GM18858 (cell line): ENCODE results near the gene SMIM8.
A peak's percentile ranks its signal among the peaks of the same experiment; 100 is the strongest.
"Not testable (repeated sequence)": the region's sequence is repeated elsewhere in the genome, so short reads cannot be mapped to it uniquely, and the experiment has no call there.

ENCODE experiments used
- ATAC-seq: cut with Tn5 transposase; IDR thresholded peaks from one replicate; pipeline ENCODE4 v1.9.1; 2021; ENCODE audit not compliant: unreplicated experiment

SMIM8 gene

GRCh38 chr6:87322304-87323212 is at the start of gene SMIM8:
TSS of gene SMIM8 (plus strand) at chr6:87322588. CDS start at chr6:87337032, 14,444 bp downstream.
- peak; percentile 100 for ATAC-seq

- ATAC-seq: no peak
Measured at GRCh38 chr6:87274660-87275274, 47.6 kb upstream of the SMIM8 start.

- ATAC-seq: no peak
Measured at GRCh38 chr6:87276624-87277023, 45.8 kb upstream of the SMIM8 start.

DNA sequence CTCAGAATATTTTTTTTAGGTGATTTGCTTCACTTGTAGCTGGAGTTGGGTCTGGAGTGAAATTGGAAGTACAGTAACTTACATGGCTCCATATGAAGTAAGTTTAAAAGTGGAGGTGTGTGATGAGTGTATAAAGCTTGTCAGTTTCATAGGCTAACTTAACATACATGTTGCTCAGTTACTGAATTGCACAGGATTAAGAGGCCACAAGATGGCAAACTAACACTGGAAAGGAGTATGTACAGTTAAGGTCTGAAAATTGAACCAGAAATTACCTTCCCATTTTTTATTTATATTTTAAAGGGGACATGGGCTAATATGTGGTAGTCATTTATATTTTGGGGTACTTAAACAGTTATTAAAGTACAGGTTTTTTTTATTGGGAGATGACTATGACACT is 45.3 kb upstream of the SMIM8 start:
- ATAC-seq: no peak

DNA sequence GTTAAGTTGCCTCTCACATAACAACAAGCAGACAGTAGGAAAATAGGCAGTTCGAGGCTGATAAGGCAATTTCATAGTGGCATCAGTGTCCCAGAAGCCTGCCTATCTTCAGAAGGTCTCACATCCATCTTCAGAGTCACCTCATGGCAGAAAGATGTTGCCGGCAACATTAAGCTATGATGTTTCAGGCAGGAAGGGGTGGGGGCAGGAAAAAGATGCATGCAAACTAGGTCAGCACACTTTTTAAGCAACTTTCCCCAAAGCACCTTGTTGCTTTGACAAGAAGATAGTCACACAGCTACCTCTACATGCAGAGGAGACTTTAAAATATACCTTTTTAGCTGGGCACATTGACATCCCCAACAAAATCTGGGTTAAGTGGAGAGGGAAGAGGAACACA is 43.2 kb upstream of the SMIM8 start:
- no peak for ATAC-seq

GRCh38 chr6:87281426-87281825 is 41.0 kb upstream of the SMIM8 start:
- ATAC-seq: no peak

GRCh38 chr6:87282743-87283142 is 39.6 kb upstream of the SMIM8 start:
- no peak for ATAC-seq

GRCh38 chr6:87283461-87283860 is 38.9 kb upstream of the SMIM8 start:
- ATAC-seq: no peak

- no peak for ATAC-seq
Measured at GRCh38 chr6:87287251-87287650, 35.1 kb upstream of the SMIM8 start.

DNA sequence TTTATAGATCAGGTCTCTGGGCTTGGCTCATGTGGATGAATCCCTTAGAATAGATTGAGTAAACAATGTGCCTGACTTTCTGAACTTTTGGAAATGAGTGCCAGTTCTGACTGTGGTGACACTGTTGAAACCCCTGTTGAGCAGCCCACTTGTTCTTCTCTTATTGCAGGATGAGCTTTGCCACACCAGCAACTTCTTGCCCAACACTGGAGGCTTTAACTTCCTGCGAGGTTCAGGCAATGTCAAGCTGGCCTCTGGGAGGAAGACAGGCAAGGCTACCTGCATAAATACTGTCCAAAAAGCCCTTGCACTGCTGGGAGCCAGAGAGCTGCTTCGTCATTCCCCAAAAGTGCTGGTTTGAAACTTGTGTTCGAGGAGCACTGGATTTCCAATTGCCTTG is 32.8 kb upstream of the SMIM8 start:
- no peak for ATAC-seq

DNA sequence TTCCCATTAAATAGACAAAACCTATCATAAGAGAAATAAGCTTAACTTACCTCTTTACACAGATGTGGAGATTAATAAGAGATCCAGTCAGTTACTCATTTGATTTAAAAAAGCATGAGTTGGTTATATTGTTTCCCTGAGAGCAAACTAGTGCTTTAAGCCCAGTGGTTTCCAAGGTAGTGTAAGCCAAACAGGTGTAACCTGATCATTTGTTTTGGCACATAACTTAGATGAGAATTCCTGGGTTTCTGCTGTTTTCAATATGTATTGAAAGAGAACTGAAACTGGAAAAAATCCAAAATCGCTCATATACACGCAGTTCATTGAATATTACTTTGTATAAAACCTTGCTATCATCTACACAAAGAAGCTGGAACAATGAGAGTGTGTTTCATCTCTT is 30.5 kb upstream of the SMIM8 start:
- no peak for ATAC-seq

DNA sequence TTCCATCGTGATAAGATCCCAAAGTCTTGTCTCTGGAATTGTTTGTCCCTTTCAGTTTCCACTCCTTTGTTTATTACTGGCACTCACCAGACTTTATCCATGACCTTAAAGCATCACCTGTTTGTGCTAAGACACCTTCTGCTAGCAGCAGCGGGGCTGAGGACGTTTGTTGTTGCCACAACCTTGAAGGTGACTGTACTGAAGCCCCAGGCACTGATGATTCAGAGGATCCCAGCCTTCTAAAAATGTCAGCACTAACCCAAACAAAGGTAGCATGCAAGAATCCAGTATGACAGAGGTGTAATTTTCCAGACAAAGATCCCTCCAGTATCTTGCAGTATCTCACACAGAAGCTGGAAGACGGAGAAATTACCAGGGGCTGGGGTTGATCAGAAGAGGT is 28.9 kb upstream of the SMIM8 start:
- ATAC-seq: no peak

GRCh38 chr6:87297119-87297518 is 25.3 kb upstream of the SMIM8 start:
- ATAC-seq: no peak

DNA sequence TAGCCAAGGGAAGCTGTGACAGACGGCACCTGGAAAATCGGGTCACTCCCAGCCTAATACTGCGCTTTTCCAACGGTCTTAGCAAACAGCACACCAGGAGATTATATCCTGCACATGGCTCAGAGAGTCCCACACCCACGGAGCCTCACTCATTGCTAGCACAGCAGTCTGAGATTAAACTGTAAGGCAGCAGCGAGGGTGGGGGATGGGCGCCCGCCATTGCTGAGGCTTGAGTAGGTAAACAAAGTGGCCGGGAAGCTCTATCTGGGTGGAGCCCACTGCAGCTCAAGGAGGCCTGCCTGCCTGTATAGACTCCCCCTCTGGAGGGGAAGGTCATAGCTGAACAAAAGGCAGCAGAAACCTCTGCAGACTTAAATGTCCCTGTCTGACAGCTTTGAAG is 21.1 kb upstream of the SMIM8 start:
- ATAC-seq: not testable (repeated sequence)

DNA sequence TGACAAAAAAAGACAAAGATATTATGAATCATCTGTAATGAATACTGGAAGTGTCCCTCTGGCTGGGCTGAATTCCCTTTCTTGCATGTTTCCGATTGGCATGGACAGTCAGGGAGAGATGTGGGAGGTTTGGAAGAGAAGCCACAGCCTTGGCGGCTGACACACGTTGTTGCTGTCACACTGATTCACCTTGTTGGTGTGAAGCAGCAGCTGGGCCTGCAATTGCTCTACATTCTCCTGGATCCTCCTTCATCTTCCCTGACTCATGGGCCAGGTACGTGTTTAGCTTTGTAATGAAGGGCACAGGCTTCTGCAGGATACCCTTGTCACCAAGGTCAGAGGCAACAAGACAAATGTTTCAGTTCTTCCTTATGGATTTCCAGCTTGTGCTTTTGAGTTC is 13.4 kb upstream of the SMIM8 start:
- no peak for ATAC-seq

DNA sequence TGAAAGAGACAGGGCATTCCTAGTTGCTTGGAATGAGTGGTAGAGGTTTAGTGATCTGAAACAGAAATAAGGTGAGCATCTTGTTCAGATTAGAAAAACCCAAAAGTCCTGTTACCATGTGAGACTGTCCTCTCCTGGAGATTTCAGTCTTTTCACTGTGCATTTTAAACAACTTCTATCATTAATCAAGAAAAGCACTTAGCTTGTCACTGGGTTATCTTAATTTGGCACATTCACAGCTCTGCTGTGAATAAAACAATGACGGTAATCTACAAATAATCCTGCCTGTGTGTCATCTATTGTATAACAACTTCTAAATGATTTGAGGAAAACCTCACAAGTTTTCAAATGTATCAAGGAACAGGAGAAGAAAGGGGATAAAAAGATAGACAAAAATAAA is 9.5 kb upstream of the SMIM8 start:
- no peak for ATAC-seq

- no peak for ATAC-seq
Measured at GRCh38 chr6:87315071-87315470, 7.3 kb upstream of the SMIM8 start.

DNA sequence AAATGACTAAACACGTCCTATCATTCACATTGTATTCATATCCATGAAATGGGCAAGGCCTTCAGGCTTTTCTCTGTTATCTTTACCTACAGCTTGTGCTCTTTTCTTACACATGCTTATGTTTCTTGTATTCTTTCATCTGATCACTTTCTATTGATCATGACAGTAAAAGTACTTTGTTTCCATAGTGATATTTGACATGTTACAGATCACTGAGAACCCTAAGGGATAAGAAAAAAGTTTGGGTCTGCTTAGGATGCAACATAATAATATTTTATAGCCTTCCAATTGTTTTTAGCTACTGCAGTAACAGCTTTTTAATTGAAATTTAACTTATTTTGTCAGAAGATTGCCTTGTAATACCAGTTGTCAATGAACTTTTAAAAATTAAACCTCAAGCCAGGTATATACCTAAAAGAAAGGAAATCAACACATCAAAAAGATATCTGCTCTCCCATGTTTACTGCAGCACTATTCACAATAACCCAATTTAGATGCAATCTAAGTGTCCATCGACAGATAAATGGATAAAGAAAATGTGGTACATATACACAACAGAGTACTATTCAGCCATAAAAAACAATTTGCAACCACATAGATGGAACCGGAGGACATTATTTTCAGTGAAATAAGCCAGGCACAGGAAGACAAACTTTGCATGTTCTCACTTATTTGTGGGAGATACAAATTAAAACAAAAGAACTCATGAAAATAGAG is 3.0 kb upstream of the SMIM8 start:
- ATAC-seq: no peak

DNA sequence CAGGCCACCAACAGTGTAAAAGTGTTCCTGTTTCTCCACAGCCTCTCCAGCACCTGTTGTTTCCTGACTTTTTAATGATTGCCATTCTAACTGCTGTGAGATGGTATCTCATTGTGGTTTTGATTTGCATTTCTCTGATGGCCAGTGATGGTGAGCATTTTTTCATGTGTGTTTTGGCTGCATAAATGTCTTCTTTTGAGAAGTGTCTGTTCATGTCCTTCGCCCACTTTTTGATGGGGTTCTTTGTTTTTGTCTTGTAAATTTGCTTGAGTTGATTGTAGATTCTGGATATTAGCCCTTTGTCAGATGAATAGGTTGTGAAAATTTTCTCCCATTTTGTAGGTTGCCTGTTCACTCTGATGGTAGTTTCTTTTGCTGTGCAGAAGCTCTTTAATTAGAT is 1.5 kb downstream of the SMIM8 start:
- not testable (repeated sequence) for ATAC-seq

DNA sequence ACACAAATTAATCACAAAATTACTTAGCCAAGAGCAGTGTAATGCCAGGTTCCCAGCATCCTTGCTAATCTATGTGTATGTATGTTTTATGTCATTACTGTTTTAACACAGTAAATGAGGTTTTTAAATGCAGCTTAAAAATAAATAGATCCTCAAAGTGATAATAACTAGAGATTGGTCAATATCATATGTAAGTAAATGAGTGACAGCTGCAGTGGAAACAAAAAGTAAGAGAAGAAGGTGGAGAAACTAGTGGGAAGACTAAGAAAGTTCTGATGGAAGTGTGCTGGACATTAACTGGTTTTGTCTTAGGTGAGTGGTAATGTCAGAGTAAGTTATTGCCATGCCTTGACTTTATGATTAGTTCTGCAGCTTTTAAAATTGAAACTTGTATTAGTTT is 8.6 kb downstream of the SMIM8 start:
- ATAC-seq: no peak

- no peak for ATAC-seq
Measured at GRCh38 chr6:87333033-87333432, 10.6 kb downstream of the SMIM8 start.
